SK-N-MC (cell line): ENCODE measurements around the gene TSHZ3.

Experiments
- EZH2 ChIP-seq: fragments of 200-600 bp; sonication (generic); IDR thresholded peaks from one replicate; pipeline ENCODE4 v1.6.1; 2017; ENCODE audit warnings: antibody characterized with exemption
- FOXP2 ChIP-seq: optimal IDR thresholded peaks from 2 replicates; pipeline ENCODE3; 2011; ENCODE audit warnings: mild to moderate bottlenecking, moderate library complexity; ENCODE audit not compliant: insufficient read depth; ENCODE audit errors: extremely low read length, control extremely low read depth
- POLR2AphosphoS5 ChIP-seq: IDR thresholded peaks from 2 replicates; pipeline ENCODE4 v1.6.1; 2012; ENCODE audit warnings: mild to moderate bottlenecking, low read depth, low read length, borderline replicate concordance

DNA sequence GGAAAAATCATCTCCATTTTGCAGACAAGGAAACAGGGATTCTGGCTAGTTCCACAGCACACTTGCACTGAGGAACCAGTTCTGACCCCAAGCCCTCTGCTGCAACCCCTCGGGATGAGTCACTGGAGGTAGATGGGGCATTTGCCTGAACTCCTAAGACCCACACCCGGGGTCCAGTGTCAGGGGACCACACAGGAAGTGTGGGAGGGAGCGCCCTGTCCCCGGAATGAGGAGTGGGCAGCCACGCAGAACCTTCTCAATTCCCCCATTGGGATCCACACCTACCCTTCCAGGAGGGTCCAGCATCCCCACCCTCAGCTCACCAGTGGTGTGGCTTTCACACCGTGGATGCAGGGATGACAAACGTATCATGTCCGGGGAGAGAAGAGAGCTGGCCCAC is 62.7 kb downstream of the TSHZ3 start:
- TF ChIP-seq POLR2AphosphoS5 = no peak
- TF ChIP-seq EZH2 = no peak
- TF ChIP-seq FOXP2 = no peak
